Erythroblast (primary cell): ENCODE measurements around the gene BRF1.

ENCODE experiments used
- GATA1 ChIP-seq: IDR thresholded peaks from 2 replicates; pipeline ENCODE4 v1.6.1; 2011; ENCODE audit warnings: low read depth, mild to moderate bottlenecking, control low read depth, low read length, moderate library complexity
- POLR2A ChIP-seq: IDR thresholded peaks from 2 replicates; pipeline ENCODE4 v1.6.1; 2011; ENCODE audit warnings: mild to moderate bottlenecking, low read length

DNA sequence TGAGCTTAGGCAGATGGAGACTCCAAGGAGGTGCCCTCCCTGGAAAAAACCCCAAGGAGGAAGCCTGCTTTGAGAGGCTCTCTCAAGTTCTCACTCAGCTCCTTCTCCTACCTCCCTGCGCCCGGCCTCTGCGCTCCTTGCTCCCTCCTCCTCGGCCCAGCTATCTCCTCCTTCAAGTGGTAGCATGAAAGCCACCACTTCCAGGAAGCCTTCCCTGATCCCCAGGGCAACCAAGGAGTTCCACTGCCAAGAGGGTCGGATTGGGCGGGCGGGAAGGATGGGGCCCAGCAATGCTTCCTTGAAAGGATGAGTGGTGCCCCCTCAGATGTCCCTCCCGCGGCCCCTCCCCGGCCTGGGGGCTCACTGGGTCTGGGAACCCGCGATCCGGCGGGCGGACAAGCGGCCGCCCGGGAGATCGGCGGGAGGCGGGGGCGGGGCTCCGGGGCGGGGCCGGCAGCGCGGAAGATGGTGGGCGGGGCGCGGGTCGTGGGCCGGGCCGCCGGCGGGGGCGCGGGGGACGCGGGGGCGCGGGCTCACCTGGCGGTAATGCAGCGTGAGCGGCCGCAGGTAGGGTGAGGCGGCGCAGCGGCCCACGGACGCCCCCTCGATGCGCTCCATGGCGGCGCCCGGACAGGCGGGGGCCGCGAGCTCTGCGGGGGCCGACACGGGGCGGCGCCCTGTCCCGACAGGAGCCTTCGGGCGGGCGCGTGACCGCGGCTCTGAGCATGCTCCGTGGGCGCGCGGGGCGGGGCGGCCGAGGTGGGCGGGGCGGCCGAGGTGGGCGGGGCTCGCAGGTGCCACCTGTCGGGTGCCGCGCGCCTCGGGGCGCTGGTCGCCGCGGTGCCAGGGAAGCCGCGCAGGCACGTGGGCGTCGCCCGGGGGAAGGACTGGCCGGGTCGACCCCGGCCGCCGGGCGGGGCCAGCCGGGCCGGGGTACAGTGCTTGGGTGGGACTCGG, 119.9 kb downstream of the BRF1 start, which contains the start of gene NUDT14:
- TF ChIP-seq POLR2A (no peak), GATA1 (no peak)
